K562 (cell line): ENCODE measurements around the gene VASH2. TPM values are rescaled to one million over a fixed set of nuclear protein-coding genes. Genes with fewer than 3 reads are reported as not detected.
"Not testable (repeated sequence)": the region's sequence is repeated elsewhere in the genome, so short reads cannot be mapped to it uniquely, and the experiment has no call there.

Experiments
- ATAC-seq: fragments of 200-7000 bp; cut with Tn5 transposase; 3 replicates; pipeline ENCODE4 v1.9.1; 2020; ENCODE audit warnings: moderate library complexity
- BruUV-seq: library from RNA; stranded (reverse); fragments of 400-500 nt; replicated peaks from 2 replicates; lab custom pipeline; 2021; lab: Mats Ljungman, UMichigan
- CTCF ChIA-PET: fragments of 300-600 bp; formaldehyde crosslinking; extraction: SDS; loops from one replicate; lab custom pipeline; 2021; ENCODE audit warnings: low intra/inter-chr PET ratio; lab: Yijun Ruan, JAX
- POLR2A ChIA-PET: fragments of 300-600, 350-650 bp; sonication (Branson Sonifier 250); formaldehyde crosslinking; extraction: SDS; loops from one replicate; lab custom pipeline; 2021; ENCODE audit warnings: antibody characterized with exemption, inconsistent platforms; lab: Yijun Ruan, JAX
- DNase-seq, 4 experiments: peaks; one replicate each; pipeline versions ENCODE4 v3.0.0 to v3.0.0-alpha.2; 2011 to 2018; ENCODE audit warnings: low spot score in 3 of 4, mixed read lengths in 3 of 4; ENCODE audit errors: extremely low read depth in 1 of 4
- FAIRE-seq: peaks from 2 replicates; lab custom pipeline; 2011; peaks lifted over from hg19 to GRCh38; lab: Jason Lieb, UNC
- H2AFZ ChIP-seq: 2 replicates; pipeline ENCODE4 v1.6.0; 2011; ENCODE audit warnings: low read depth, low read length, control low read depth, inconsistent platforms
- H3K27ac ChIP-seq: fragments of 200-600 bp; 3 replicates; pipeline ENCODE4 v1.8.0; 2011; ENCODE audit warnings: low read depth, mild to moderate bottlenecking, control low read depth, inconsistent platforms, low read length, moderate library complexity, mixed read lengths; ENCODE audit errors: extremely low read depth
- H3K27me3 ChIP-seq, 2 experiments: fragments of 300-600 bp in 1 of 2; 2 replicates in 1 of 2; 3 replicates in 1 of 2; pipeline versions ENCODE4 v1.6.0 to v1.8.0; 2011; ENCODE audit warnings: inconsistent platforms in 2 of 2, low read length in 2 of 2, mild to moderate bottlenecking in 1 of 2, mixed read lengths in 1 of 2, moderate library complexity in 1 of 2; ENCODE audit not compliant: control insufficient read depth in 2 of 2, insufficient read depth in 2 of 2
- H3K36me3 ChIP-seq: fragments of 300-600 bp; 3 replicates; pipeline ENCODE4 v1.8.0; 2011; ENCODE audit warnings: mild to moderate bottlenecking, low read length, inconsistent platforms; ENCODE audit not compliant: control insufficient read depth, insufficient read depth
- H3K4me1 ChIP-seq, 2 experiments: fragments of 200-600 bp in 1 of 2; replicated peaks in 1 of 2; 2 replicates in 1 of 2; 3 replicates in 1 of 2; pipeline versions ENCODE4 v1.5.1 to v1.8.0; 2011; ENCODE audit warnings: inconsistent platforms in 2 of 2, low read length in 2 of 2, mild to moderate bottlenecking in 1 of 2, mixed read lengths in 1 of 2, moderate library complexity in 1 of 2; ENCODE audit not compliant: control insufficient read depth in 2 of 2, insufficient read depth in 2 of 2
- H3K4me2 ChIP-seq: 2 replicates; pipeline ENCODE4 v1.6.1; 2011; ENCODE audit warnings: low read length, control low read depth, inconsistent platforms, mixed read lengths; ENCODE audit not compliant: insufficient read depth
- H3K4me3 ChIP-seq: fragments of 200-600 bp; sonication (generic), shearing (Covaris generic); 2 replicates; pipeline ENCODE4 v1.5.1; 2016; ENCODE audit warnings: control low read depth, inconsistent platforms
- H3K79me2 ChIP-seq: fragments of 200-600 bp; 3 replicates; pipeline ENCODE4 v1.8.0; 2011; ENCODE audit warnings: low read length, inconsistent platforms; ENCODE audit not compliant: control insufficient read depth, insufficient read depth
- H3K9ac ChIP-seq, 2 experiments: 2 replicates each; pipeline versions ENCODE4 v1.6.0 to v1.6.1; 2011; ENCODE audit warnings: low read depth in 2 of 2, low read length in 2 of 2, control low read depth in 1 of 2, inconsistent platforms in 1 of 2, mild to moderate bottlenecking in 1 of 2, mixed read lengths in 1 of 2; ENCODE audit not compliant: insufficient read depth in 1 of 2
- H3K9me1 ChIP-seq: one replicate; pipeline ENCODE4 v1.6.0; 2011; ENCODE audit warnings: inconsistent platforms, mild to moderate bottlenecking, low read length, moderate library complexity; ENCODE audit not compliant: control insufficient read depth, insufficient read depth
- H3K9me3 ChIP-seq: replicated peaks from 2 replicates; pipeline ENCODE4 v1.5.1; 2011; ENCODE audit warnings: low read depth, low read length, inconsistent platforms; ENCODE audit not compliant: control insufficient read depth, insufficient read depth
- H4K20me1 ChIP-seq: replicated peaks from 2 replicates; pipeline ENCODE4 v1.6.1; 2011; ENCODE audit warnings: low read length, inconsistent platforms, mixed read lengths; ENCODE audit not compliant: control insufficient read depth, insufficient read depth
- CEBPB ChIP-seq: fragments of 450-650 bp; IDR thresholded peaks from 2 replicates; pipeline ENCODE4 v1.6.1; 2016; ENCODE audit warnings: missing genetic modification characterization, missing compliant biosample characterization
- CEBPG ChIP-seq, 3 experiments: fragments of 200-800 bp in 1 of 3; sonication (Bioruptor generic) in 1 of 3; sonication (generic) in 1 of 3; formaldehyde crosslinking in 1 of 3; IDR thresholded peaks in 2 of 3; conservative IDR thresholded peaks in 1 of 3; 2 replicates each; pipeline versions ENCODE4 v1.6.1 to v1.8.0; 2016 to 2022; ENCODE audit warnings: missing compliant biosample characterization in 2 of 3, missing genetic modification characterization in 2 of 3, mild to moderate bottlenecking in 1 of 3, missing genetic modification reagents in 1 of 3
- ZNF609 ChIP-seq: sonication (generic); formaldehyde crosslinking; IDR thresholded peaks from 2 replicates; pipeline ENCODE4 v1.8.1; 2023; ENCODE audit warnings: missing genetic modification reagents, mild to moderate bottlenecking, borderline replicate concordance
- WGBS: fragments of 100-300 bp; shearing (Covaris generic); methylation state at CpG from one replicate; pipeline ENCODE4 v1.1.6; 2016; ENCODE audit warnings: low coverage, mixed read lengths; ENCODE audit not compliant: insufficient coverage; ENCODE audit errors: missing lambda C conversion rate; 5-methylcytosine and 5-hydroxymethylcytosine counted together
- in situ Hi-C: fragments of 300-500 bp; cut with MboI; formaldehyde crosslinking; loops from 4 replicates; pipeline ENCODE4 v1.15.0; 2018; ENCODE audit warnings: inconsistent platforms, mixed read lengths
- intact Hi-C: fragments of 100-400 bp; cut with micrococcal nuclease; formaldehyde crosslinking; loops from 2 replicates; pipeline ENCODE4 v1.14.2; 2022
- polyA plus RNA-seq, 8 experiments: library from polyadenylated mRNA; depleted of rRNA in 4 of 8; stranded (reverse) in 5 of 8; unstranded in 3 of 8; fragments of >200 nt; fragmentation: Nextera tagmentation in 2 of 8; fragmentation: Illumina TruSeq in 1 of 8; extraction: Ambion mirVana in 2 of 8; extraction: Trizol in 1 of 8; gene quantifications; 2 replicates each; pipeline versions ENCODE4 v1.2.1 to v1.2.3, GENCODE V29; 2011 to 2014; ENCODE audit warnings: inconsistent platforms in 1 of 8, missing spikeins in 1 of 8
- total RNA-seq, 7 experiments: library from RNA; depleted of rRNA in 6 of 7; stranded (reverse); fragments of >200 nt in 6 of 7; fragmentation: Illumina TruSeq in 2 of 7; extraction: Trizol in 2 of 7; gene quantifications; 2 replicates each; pipeline versions ENCODE4 v1.2.1 to v1.2.3, GENCODE V29; 2011 to 2021; ENCODE audit warnings: low replicate concordance in 1 of 7

The VASH2 gene
- total and polyA plus RNA-seq, 9 of the 15 experiments (the other 6 are each of a cell fraction or from before 2014, with no cell fraction given) = 0.04 to 0.40 (median 0.10) TPM; not detected in 1

DNA sequence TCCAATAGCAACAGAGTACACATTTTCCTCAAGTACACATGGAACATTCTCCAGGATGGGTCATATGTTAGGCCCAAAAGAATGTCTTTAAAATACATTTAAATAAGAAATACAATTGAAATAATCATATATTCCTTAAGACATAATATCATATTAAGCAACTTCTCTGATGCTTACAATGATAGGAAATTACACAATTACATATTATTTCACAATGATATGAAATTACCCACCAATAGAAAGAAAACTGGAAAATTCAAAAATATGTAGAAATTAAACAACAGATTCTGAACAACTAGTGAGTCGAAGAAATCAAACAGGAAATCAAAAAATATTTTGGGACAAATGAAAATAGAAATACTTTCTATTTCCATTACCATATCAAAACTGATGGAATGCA is 46.7 kb upstream of the VASH2 start:
- H3K4me2 ChIP-seq = no peak overlapping the region
- in situ Hi-C loops (no loop called here), intact Hi-C loops (no loop called here)
- no peaks in the 10 kb centered on the region for H3K27me3 ChIP-seq
- no peaks in the 10 kb centered on the region for H3K4me1 ChIP-seq
- no TSS peak for BruUV-seq
- WGBS = 21% methylated on average over 1 of the region's 1 CpG
- H3K4me3 ChIP-seq = no peak overlapping the region
- H3K9me3 ChIP-seq = peaks cover 4% of the 10 kb centered on the region
- ATAC-seq = no peak
- H3K79me2 ChIP-seq = no peaks in the 10 kb centered on the region
- H3K36me3 ChIP-seq = peaks cover 9% of the 10 kb centered on the region; the same call in 2 of the 3 replicates
- no peaks in the 10 kb centered on the region for H4K20me1 ChIP-seq
- H2AFZ ChIP-seq = no peak overlapping the region
- POLR2A ChIA-PET = no interaction called here
- H3K27ac ChIP-seq = no peak overlapping the region
- TF ChIP-seq CEBPB = peak; percentile 62; the same call in 1 of the 2 replicates
- no peak for TF ChIP-seq CEBPG (CRISPR knock-in tag; IDR thresholded peaks at IDR 0.05)
- TF ChIP-seq CEBPG (tag; conservative IDR thresholded peaks at IDR 0.05 in 1 of 2, IDR thresholded peaks at IDR 0.05 in 1 of 2) = peak in 1 of 2 experiments; percentile 71; a peak in 3 of 4 replicates
- TF ChIP-seq ZNF609 (CRISPR knock-in tag) = no peak
- FAIRE-seq = no peak
- CTCF ChIA-PET = no interaction called here
- no peak overlapping the region for H3K9ac ChIP-seq
- no peak for DNase-seq
- no peaks in the 10 kb centered on the region for H3K9me1 ChIP-seq

- in situ Hi-C loops, H4K20me1 ChIP-seq, H3K9me1 ChIP-seq, H3K4me2 ChIP-seq, DNase-seq, ATAC-seq, CTCF ChIA-PET, H3K27ac ChIP-seq, FAIRE-seq, H3K4me3 ChIP-seq, H2AFZ ChIP-seq, BruUV-seq, H3K36me3 ChIP-seq, H3K9me3 ChIP-seq, POLR2A ChIA-PET, intact Hi-C loops, H3K9ac ChIP-seq, H3K79me2 ChIP-seq, H3K4me1 ChIP-seq, H3K27me3 ChIP-seq: not testable (repeated sequence)
- WGBS = 66% methylated on average over 12 of the region's 12 CpGs
Observed at GRCh38 chr1:212908071-212908470, 42.3 kb upstream of the VASH2 start.
